Right lobe of liver (tissue), 6 donors: ENCODE results near the gene C11orf42. TPM values are rescaled to one million over a fixed set of nuclear protein-coding genes. Genes with fewer than 3 reads are reported as not detected.

Experiments used
- ATAC-seq, 4 donors: fragments of 200-7000 bp; cut with Tn5 transposase; one replicate each; pipeline ENCODE4 v1.9.1; 2020; ENCODE audit warnings: mild to moderate bottlenecking in 4 of 4, moderate library complexity in 4 of 4
- DNase-seq, 3 donors: peaks; one replicate each; pipeline ENCODE4 v3.0.0-alpha.2; 2020
- H3K27ac ChIP-seq, 3 donors: fragments of 200-600 bp; one replicate each; pipeline ENCODE4 v1.8.0; 2022
- H3K27me3 ChIP-seq, 2 donors: fragments of 200-600 bp; one replicate each; pipeline ENCODE4 v1.8.0; 2022
- H3K36me3 ChIP-seq, 4 donors: fragments of 200-600 bp; sonication (generic) in 1 of 4; one replicate each; pipeline versions ENCODE4 v1.5.1 to v1.8.0; 2017 to 2022; ENCODE audit warnings: control low read depth in 1 of 4
- H3K4me1 ChIP-seq, 4 donors: fragments of 200-600 bp; sonication (generic) in 1 of 4; one replicate each; pipeline versions ENCODE4 v1.5.1 to v1.8.0; 2017 to 2022; ENCODE audit warnings: control low read depth in 1 of 4
- H3K4me3 ChIP-seq, 3 donors: fragments of 200-600 bp; one replicate each; pipeline ENCODE4 v1.8.0; 2022
- H3K9me3 ChIP-seq, 4 donors: fragments of 200-600 bp; sonication (generic) in 1 of 4; one replicate each; pipeline versions ENCODE4 v1.5.1 to v1.8.0; 2017 to 2022; ENCODE audit warnings: control low read depth in 1 of 4
- POLR2A ChIP-seq: fragments of 450-650 bp; IDR thresholded peaks from one replicate; pipeline ENCODE4 v1.6.1; 2017; ENCODE audit warnings: antibody characterized with exemption, mild to moderate bottlenecking
- WGBS: methylation state at CpG from one replicate; pipeline ENCODE4 v1.1.6; 2018; ENCODE audit warnings: low coverage, low lambda C conversion rate; ENCODE audit not compliant: insufficient coverage; ENCODE audit errors: missing lambda C conversion rate; 5-methylcytosine and 5-hydroxymethylcytosine counted together
- intact Hi-C, 2 donors: fragments of 100-400 bp; cut with DNase I; formaldehyde crosslinking; loops; one replicate each; pipeline versions ENCODE4 v1.11.2 to v1.14.1; 2022
- total RNA-seq, 6 experiments: library from RNA; depleted of rRNA in 2 of 6; stranded (reverse); fragments of >200 nt in 2 of 6; fragmentation: NEBNext Ultra II Directional in 3 of 6; extraction: Animal tissue kit (Norgen Biotek cat#: 25700) in 3 of 6; gene quantifications; one replicate each; pipeline versions ENCODE4 v1.1.0 to v1.2.4, GENCODE V29; 2016 to 2023
- TF ChIP-seq, protein P1 (sequence below), 4 donors: fragments of 200-600 bp in 3 of 4; fragments of 450-650 bp in 1 of 4; IDR thresholded peaks; one replicate each; pipeline versions ENCODE4 v1.5.1 to v1.8.0; 2016 to 2022; ENCODE audit warnings: antibody characterized with exemption in 4 of 4, mild to moderate bottlenecking in 2 of 4
- donor health status: DM: no; HTN: yes; CAD: no.
- donor health status: DM: no; HTN: no; CAD: no.
- donor health status: DM: no; HTN: no; CAD: no.
- donor health status: DM: no; HTN: yes; CAD: no.
- donor health status: DM: no; HTN: yes; CAD: no.

Gene C11orf42
- total RNA-seq, 6 experiments from 2014 or later = not detected

DNA sequence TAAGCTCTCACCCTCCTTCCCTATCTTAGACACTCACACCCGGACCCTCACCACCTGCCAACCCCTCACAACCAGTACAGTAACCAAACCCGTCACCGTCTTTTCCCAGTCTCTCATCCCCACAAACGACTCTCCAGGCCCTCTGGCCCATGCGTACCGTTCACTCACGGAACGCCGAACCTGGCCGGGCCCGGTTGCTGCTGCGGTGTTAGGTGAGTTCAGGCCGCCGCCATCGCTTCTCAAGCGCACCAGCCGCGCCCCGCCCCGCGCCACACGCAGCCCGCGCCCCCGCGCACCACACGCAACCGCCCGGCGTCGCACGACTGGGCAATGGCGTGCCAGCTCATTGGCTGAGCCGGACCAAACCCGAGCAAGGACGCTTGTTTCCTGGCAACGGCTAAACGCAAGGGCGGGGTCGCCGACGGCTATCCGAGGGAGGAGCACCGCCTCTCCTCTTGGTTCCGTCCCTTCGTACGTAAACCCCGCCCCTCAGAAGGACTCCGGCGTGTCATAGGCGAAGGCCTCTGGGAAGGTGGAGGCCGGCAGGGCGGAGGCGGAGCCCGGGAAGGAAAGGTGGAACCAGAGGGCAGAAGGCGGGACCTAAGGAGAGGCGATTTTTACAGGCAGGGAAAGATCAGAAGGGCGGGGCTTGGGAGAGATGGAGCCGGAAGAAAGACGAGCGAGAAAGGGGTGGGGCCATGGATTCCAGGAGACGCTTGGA, 29.2 kb downstream of the C11orf42 start, which contains the start of gene FHIP1B:
TSS of gene FHIP1B (minus strand) at position 250 of the 721 bp plus-strand sequence. CDS start 10,120 bp downstream, outside the sequence.
- DNase-seq = peak; percentile 100
- Histone ChIP-seq H3K4me1 (peaks cover 0 to 22% (median 7%) of the 10 kb centered on the region in 4 donors), H3K27me3 (no peaks in the 10 kb centered on the region), H3K9me3 (no peaks in the 10 kb centered on the region), H3K4me3 (peak within 1 kb of the TSS; percentile 72 to 78 (median 74)), H3K36me3 (no peaks in the 10 kb centered on the region), H3K27ac (peak within 1 kb of the TSS in 2 of 3 donors; percentile 60 to 61)
- TF ChIP-seq, protein P1, sequence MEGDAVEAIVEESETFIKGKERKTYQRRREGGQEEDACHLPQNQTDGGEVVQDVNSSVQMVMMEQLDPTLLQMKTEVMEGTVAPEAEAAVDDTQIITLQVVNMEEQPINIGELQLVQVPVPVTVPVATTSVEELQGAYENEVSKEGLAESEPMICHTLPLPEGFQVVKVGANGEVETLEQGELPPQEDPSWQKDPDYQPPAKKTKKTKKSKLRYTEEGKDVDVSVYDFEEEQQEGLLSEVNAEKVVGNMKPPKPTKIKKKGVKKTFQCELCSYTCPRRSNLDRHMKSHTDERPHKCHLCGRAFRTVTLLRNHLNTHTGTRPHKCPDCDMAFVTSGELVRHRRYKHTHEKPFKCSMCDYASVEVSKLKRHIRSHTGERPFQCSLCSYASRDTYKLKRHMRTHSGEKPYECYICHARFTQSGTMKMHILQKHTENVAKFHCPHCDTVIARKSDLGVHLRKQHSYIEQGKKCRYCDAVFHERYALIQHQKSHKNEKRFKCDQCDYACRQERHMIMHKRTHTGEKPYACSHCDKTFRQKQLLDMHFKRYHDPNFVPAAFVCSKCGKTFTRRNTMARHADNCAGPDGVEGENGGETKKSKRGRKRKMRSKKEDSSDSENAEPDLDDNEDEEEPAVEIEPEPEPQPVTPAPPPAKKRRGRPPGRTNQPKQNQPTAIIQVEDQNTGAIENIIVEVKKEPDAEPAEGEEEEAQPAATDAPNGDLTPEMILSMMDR (IDR thresholded peaks at IDR 0.05) = peak in 1 of 4 donors; percentile 10
- peak; percentile 25 for TF ChIP-seq POLR2A
- intact Hi-C loops = no loop called here
- ATAC-seq = peak; percentile 95 to 98 (median 96)
- WGBS = 0% methylated on average over 37 of the region's 62 CpGs

DNA sequence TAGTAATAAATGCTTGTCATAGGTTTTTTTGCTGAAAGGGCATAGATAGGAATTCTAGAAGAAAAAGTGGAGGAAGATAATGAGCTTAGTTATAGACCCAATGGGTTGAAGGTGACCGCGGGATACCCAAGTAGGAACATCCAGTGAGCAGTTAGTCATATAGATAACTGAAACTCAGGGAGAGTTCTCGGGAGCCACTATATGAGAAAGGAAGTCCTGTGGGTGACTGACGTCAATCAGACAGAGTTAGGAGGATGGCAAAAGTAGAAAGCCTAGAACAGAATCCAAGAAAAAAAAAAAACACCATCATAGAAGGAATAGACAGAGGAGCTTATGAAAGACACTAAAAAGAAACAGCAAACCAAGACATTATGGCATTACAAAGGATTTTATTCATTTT, 31.9 kb downstream of the C11orf42 start:
- no peaks in the 10 kb centered on the region for H3K36me3 ChIP-seq

DNA sequence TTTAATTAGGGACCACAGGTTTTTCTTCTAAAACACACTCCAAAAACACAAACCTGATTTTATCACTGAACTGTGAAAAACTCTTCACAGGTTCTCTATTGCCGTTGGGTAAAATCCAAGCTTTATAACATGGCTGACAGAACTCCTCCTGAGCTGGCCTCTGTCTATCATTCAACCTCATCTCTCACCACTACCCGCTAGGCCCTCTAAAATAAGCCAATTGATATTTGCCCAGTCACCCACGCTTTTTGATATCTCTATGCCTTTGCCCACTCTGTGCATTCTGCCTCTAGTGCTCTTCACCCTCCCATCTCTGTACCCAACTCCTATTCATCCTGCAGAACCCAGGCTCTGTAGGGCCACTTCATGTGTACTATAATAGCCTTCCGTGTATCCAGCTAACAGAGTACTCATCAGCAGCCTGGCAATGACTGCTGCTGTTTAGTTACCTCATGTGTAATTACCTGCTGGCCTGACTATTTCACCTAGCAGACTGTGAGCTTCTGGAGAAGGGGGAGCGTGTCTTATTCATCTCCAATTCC, 32.5 kb downstream of the C11orf42 start:
- Histone ChIP-seq H3K27ac (no peak overlapping the region), H3K27me3 (no peaks in the 10 kb centered on the region), H3K9me3 (no peaks in the 10 kb centered on the region), H3K4me1 (peaks cover 0 to 12% (median 4%) of the 10 kb centered on the region in 4 donors), H3K4me3 (no peak overlapping the region), H3K36me3 (no peaks in the 10 kb centered on the region)
- intact Hi-C loops = no loop called here
- TF ChIP-seq, protein P1 (IDR thresholded peaks at IDR 0.05) = no peak
- TF ChIP-seq POLR2A = no peak
- ATAC-seq (no peak), DNase-seq (no peak)
- 75% methylated on average over 5 of the region's 5 CpGs for WGBS

More for the DNA sequence above, 31.9 kb downstream of the C11orf42 start:
- Histone ChIP-seq H3K27me3 (no peaks in the 10 kb centered on the region), H3K4me3 (no peak overlapping the region), H3K4me1 (peaks cover 0 to 12% (median 4%) of the 10 kb centered on the region in 4 donors), H3K9me3 (no peaks in the 10 kb centered on the region), H3K27ac (no peak overlapping the region)
- no peak for ATAC-seq
- no peak for DNase-seq
- TF ChIP-seq, protein P1 (IDR thresholded peaks at IDR 0.05) = no peak
- no peak for TF ChIP-seq POLR2A
- intact Hi-C loops = no loop called here
- 57% methylated on average over 4 of the region's 4 CpGs for WGBS

DNA sequence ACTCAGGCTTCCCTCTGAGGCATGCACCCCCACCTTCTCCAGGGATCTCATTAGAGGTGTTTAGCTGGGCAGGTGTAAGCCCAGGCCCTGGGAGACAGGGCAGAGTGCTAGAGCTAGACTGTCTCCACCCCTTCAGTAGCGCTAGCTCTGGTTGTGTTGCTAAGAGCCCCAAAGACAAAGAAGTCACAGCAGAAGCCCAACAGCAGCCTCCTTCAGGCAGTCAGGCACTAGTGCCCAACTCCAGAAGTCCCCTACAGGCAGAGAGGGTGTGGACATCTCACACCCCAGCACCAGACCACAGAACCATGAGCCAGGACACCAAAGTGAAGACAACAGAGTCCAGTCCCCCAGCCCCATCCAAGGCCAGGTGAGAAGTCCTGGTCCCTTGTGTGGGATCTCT, 33.5 kb downstream of the C11orf42 start, which contains the start of gene CNGA4:
TSS of gene CNGA4 (plus strand) at position 188 of the 400 bp plus-strand sequence. CDS start at position 306, 118 bp downstream.
- H3K9me3 ChIP-seq = no peaks in the 10 kb centered on the region
- intact Hi-C loops = no loop called here
- TF ChIP-seq, protein P1 (IDR thresholded peaks at IDR 0.05) = no peak
- TF ChIP-seq POLR2A = no peak
- no CpG with 5 or more reads among the region's 1 CpG for WGBS
- no peak within 1 kb of the TSS for H3K4me3 ChIP-seq
- H3K36me3 ChIP-seq = no peaks in the 10 kb centered on the region
- ATAC-seq (no peak), DNase-seq (no peak)
- no peak within 1 kb of the TSS for H3K27ac ChIP-seq
- peaks cover 0 to 1% (median 0%) of the 10 kb centered on the region in 4 donors for H3K4me1 ChIP-seq
- no peaks in the 10 kb centered on the region for H3K27me3 ChIP-seq
